GM19025 (cell line): ENCODE data around the gene IGF2BP3.
A peak's percentile ranks its signal among the peaks of the same experiment; 100 is the strongest.

Experiments used
- ATAC-seq: cut with Tn5 transposase; IDR thresholded peaks from one replicate; pipeline ENCODE4 v1.9.1; 2021; ENCODE audit warnings: mild to moderate bottlenecking, low read depth, moderate library complexity; ENCODE audit not compliant: unreplicated experiment

IGF2BP3 gene

DNA sequence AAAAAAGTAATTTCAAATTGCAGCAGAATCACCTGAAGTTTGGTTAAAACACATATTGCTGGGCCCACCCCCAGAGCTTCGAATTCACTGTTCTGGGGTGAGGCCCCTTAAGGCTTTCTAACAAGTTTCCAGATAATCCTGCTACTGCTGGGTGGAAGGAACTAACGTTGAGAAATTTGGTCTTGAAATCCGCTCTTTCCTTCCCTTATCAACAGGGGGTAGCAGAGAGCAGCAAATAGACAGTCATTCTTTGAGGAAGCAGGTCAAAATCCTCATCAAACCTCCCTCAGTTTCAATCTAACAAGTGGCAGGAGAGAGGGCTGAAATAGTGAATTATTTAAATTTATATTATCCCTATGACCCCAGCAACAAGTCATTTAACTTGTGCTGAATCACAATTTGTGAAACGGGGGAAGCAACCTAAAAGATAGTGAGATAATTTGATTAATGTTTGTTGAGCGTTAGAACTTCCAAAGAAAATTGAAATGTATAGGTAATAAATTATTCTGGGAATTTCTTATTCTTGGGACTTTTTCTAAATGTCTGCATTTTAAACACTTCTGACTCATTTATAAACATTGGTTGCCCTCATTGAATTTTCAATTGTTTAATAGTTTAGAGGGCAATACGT is 192.8 kb downstream of the IGF2BP3 start:
- no peak for ATAC-seq

DNA sequence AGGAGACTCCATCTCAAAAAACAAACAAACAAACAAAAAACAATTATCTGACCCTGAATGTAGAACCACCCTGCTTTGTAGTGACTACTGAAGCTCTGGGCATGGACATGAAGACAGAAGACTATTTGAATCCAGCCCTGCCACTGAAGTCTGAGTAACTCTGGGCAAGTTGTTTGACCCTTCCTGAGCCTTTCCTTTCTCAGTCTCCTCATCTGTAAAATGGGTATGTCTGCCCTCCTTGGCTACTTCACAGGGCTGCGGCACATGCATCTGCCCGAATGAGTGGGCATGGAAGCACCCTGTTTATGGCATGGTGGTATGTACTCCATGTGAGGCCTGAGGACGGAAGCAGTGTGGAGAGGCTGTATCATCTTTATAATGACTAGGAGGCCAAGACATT is 193.3 kb downstream of the IGF2BP3 start:
- ATAC-seq = no peak

DNA sequence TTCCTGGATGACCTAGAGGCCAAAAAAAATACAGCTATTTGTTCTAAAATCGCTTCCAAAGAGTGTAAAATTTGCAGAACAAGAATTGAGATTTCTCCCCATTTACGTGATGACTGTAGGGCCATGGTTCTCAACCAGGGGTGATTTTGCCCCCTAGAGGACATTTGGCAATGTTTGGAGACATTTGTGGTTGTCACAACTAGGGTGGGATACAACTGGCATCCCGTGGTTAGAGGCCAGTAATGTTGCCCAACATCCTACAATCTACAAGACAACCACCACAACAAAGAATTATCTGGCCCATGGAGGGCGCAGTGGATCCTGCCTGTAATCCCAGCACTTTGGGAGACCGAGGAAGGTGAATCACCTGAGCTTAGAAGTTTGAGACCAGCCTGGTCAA is 193.9 kb downstream of the IGF2BP3 start:
- ATAC-seq = no peak

DNA sequence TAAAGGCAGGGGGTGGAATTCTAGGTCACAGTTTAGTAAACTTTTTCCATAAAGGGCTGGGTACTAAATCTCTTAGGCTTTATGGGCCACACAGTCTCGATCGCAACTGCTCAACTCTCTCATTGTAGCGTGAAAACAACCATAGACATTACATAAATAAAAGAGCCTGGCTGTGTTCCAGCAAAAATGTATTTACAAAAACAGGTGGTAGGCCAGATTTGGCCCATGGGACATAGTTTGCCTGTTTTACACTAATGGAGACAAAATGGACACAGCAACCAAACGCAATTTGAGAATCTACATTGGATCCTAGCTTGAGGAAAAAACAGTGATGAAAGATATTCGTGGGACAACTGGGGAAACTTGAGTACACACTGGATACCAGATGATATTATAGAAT is 194.4 kb downstream of the IGF2BP3 start:
- ATAC-seq = no peak

DNA sequence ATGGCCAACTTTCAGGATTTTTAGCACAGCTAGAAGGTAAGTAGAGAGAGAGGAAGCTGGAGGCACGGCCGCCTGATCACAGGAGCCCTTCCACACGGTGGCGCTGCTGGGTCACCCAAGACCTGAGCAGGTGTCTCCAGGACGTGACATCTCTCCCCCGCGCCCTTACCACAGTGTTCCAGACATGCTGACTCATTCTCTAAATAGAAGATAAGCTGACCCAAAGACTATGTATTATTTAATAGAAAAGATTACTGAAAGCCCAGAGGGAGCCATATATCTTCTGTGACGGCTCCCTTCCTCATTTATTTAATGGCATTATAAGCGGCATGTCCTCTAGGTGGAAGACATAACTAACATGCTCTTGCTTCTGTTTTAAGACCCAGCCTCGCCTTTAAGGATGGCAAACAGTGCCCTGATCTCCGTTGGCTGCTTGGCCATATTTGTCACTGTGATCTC is 197.1 kb downstream of the IGF2BP3 start:
- peak; percentile 98 for ATAC-seq

DNA sequence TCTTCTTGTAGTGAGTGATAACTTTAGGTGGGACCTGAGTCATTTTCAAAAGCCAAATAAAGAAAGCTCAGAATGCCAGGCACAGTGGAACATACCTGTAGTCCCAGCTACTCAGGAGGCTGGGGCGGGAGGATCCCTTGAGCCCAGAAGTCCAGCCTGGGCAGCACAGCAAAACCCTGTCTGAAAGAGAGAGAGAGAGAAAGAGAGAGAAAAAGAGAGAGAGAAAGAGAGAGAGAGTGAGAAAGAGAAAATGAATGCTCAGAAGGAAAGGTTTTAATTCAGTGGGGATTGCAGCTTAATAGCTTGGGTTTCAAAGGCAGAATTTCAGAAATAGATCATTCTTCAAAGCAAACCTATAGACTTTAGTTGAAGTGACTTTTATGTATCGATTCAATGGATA is 198.0 kb downstream of the IGF2BP3 start:
- ATAC-seq = no peak

DNA sequence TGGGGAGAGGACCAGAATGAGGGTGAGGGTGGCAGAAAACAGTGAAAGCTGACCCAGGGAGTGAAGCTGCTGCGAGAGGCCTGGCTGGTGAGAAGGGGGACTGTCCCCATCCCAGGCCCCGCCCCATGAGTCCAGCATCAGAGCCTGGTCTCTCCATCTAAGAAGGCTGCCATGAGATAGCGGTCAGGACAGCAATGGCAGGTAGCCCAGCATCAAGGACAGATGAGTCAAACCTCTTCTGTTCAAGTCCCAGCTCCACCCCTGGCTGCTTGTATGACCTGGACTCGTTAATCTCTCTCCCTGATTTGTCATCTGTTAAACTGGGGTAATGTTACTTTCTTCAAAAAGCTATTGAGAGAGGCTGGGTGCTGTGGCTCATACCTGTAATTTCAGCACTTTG is 201.5 kb downstream of the IGF2BP3 start:
- ATAC-seq = no peak

DNA sequence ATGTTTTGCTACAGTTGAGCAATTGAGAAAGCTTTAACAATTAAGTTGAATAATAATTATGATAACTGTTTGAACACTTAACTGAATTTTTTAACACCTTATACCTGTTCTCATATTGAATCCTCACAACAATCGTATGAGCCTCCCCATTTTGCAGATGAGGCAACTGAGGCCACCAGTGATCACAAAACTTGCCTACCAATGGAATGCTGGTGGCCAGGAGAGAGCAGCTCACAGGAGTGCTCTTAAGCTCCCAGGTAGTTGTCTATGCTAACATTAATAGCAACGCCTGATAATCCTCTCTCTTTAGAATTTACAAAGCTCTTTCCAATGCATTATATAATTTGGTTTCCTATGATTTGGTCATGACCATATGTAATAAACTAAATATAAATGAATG is 202.1 kb downstream of the IGF2BP3 start:
- ATAC-seq = no peak

DNA sequence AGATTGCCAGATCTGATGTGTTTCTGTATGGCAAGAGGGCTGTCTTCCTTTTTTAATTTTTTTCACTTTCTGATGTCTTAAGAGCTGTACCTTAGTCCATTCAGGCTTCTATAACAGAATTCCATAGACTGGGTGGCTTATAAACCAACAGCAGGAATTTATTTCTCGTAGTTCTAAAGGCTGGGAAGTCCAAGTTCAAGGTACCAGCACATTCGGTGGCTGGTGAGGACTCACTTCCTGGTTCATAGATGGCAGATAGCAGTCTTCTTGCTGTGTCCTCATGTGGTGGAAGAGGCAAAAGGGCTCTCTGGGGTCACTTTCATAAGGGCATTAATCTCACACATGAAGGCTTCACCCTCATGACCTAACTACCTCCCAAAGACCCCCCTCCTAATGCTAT is 202.9 kb downstream of the IGF2BP3 start:
- no peak for ATAC-seq

DNA sequence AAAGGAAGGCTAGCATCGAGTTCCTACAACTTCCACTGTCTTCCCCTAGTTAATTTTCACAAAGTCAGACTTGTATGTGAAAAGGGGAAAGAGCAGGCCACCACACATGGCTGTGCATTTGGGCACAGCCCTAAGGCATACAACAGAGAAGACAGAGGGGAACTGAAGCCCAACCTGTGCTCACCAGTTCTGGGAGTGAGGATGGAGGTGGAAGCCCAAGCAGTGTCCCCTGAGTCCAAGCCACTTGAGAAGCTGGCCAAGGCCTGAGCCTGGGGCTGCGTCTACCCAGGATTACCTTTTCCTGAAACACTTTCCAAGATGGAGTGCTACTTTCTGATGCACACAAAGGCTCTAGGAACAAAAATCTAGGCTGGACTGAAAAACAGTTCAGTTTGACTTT is 203.4 kb downstream of the IGF2BP3 start:
- ATAC-seq = no peak

DNA sequence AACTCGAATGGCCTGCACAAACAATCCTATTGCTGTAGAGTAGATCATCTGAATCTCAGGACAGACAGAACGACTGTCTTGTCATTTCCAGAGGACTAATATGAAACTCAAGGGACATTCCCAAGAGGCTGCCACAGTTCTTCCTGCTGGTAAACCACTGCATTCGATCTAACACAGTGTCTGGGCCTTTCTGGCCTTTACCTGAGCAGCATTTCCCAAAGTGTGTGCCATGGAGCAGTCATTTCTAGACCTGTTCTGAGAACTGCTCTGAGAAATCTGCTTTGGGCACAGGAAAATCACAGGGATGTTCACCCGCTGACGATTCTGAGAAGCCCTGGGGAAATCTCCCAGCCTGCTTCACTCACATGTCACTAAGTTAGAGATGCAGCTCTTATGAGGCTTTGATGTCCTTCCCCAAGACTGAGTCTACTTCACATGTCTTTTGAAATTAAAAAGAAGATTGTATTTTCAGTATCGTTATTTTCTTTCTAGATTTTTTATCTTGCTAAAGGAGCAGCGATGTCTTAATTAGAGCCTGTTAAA is 205.3 kb downstream of the IGF2BP3 start:
- ATAC-seq = no peak

DNA sequence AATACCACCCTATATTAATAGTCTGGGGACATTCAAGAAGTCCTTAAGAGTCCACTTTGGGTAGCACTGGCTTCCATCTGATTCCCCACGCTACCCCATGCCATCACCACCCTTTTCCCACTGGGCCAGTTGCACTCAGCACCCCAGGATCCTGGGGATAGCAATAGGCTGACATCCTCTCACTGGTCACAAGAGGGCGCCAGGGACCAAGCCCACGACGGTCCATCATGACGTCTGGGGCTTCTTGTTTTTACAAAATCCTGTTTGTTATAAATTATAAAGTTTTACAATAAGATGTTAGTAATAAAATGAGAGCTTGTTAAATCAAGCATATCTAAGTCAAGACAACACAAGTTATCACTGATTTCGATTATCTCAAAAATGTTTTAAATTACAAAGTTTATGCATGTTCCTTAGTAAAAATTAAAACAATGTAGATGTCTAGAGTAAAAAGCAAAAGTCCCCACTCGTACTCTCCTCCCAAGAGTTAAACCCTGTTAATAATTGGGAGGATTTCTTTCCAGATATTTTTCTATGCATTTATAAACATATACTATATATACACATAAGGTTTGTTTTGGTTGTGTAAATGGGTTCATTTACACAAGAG is 208.3 kb downstream of the IGF2BP3 start:
- ATAC-seq = no peak

DNA sequence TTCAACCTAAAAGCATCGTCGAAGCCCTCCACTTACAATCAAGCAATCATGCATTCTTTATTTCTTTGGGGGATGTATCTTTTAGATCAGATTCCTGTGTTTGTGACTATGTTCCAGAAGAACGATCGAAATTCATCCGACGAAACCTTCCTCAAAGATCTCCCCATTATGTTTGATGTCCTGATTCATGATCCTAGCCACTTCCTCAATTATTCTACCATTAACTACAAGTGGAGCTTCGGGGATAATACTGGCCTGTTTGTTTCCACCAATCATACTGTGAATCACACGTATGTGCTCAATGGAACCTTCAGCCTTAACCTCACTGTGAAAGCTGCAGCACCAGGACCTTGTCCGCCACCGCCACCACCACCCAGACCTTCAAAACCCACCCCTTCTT is 209.9 kb downstream of the IGF2BP3 start:
- no peak for ATAC-seq
